ENCODE results near the gene FAM3A. TPM values are rescaled to one million over a fixed set of nuclear protein-coding genes. Genes with fewer than 3 reads are reported as not detected.

The FAM3A gene
- total and polyA plus RNA-seq, 9 of the 15 experiments (the other 6 are each of a cell fraction or from before 2014, with no cell fraction given) = 0.75 to 70.6 (median 27.0) TPM

GRCh38 chrX:154486396-154487207 lies 29.4 kb downstream of the FAM3A start, which contains the start of gene UBL4A (continued):
- TF ChIP-seq RBFOX2 (IDR thresholded peaks at IDR 0.05; ENCODE audit: low read depth, low read length) (peak; percentile 62), CBX3 (IDR thresholded peaks at IDR 0.05; ENCODE audit: borderline replicate concordance in 1 of 2, low read length in 2 of 2) (no peak), SNRNP70 (optimal IDR thresholded peaks at IDR 0.05; ENCODE audit: low read depth, low read length) (no peak), FOXA3 (CRISPR knock-in tag; conservative IDR thresholded peaks at IDR 0.05 in 1 of 2, IDR thresholded peaks at IDR 0.05 in 1 of 2) (no peak), POLR2B (IDR thresholded peaks at IDR 0.05; ENCODE audit: low read depth, partially characterized antibody) (peak; percentile 44), ZHX1 (conservative IDR thresholded peaks at IDR 0.05; ENCODE audit: low read length) (no peak), ZNF407 (IDR thresholded peaks at IDR 0.05; ENCODE audit: low read depth) (no peak), BRD4 (IDR thresholded peaks at IDR 0.05) (no peak), MEIS2 (IDR thresholded peaks at IDR 0.05; ENCODE audit: partially characterized antibody) (no peak), HIVEP1 (CRISPR knock-in tag; IDR thresholded peaks at IDR 0.05) (no peak), ESRRA (IDR thresholded peaks at IDR 0.05; ENCODE audit: borderline replicate concordance, low read depth) (no peak), IRF2 (CRISPR knock-in tag; IDR thresholded peaks at IDR 0.05) (no peak), NRF1 (conservative IDR thresholded peaks at IDR 0.05 in 1 of 2, IDR thresholded peaks at IDR 0.05 in 1 of 2) (0 out of 4 replicates have a peak, but pooled peaks have one; percentile 18 to 19), HMGN3 (IDR thresholded peaks at IDR 0.05; ENCODE audit: borderline replicate concordance, extremely low read depth, insufficient read length, low read depth, low read length) (no peak), ZBTB7A (IDR thresholded peaks at IDR 0.05; ENCODE audit: borderline replicate concordance, control insufficient read depth, low read depth, low read length) (peak; percentile 90; the same call in 1 of the 2 replicates), DACH1 (IDR thresholded peaks at IDR 0.05; ENCODE audit: partially characterized antibody) (no peak), LARP7 (IDR thresholded peaks at IDR 0.05) (no peak)
